Kidney glomerular epithelial cell (primary cell): ENCODE results near the gene HK1.

Source experiments
- DNase-seq: peaks from one replicate; lab custom pipeline; 2025; lab: John Stamatoyannopoulos, UW

Gene HK1

GRCh38 chr10:69375307-69376151 lies 97.2 kb downstream of the HK1 start:
- DNase-seq, result peak; percentile 2

GRCh38 chr10:69376662-69377061 lies 98.4 kb downstream of the HK1 start:
- no peak for DNase-seq

DNA sequence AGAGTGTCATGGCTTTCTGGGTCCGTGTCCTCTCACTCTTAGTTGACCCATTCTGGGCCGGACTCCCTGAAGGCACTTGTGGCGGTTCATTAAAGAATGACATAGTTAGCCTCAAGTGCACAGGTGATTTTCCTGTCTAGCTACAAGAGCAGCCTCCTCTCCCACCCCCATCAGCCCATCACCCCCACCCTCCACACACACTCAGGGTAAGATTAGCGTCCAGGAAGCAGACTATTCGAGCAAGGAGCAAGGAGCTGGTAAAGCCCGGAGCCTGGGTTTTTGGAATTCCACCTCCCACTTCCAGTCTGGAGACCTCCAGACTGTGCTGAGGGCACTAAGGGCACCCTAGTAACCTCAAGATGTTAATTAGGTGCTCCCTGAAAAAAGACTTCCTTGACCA lies 98.9 kb downstream of the HK1 start:
- DNase-seq, result no peak

DNA sequence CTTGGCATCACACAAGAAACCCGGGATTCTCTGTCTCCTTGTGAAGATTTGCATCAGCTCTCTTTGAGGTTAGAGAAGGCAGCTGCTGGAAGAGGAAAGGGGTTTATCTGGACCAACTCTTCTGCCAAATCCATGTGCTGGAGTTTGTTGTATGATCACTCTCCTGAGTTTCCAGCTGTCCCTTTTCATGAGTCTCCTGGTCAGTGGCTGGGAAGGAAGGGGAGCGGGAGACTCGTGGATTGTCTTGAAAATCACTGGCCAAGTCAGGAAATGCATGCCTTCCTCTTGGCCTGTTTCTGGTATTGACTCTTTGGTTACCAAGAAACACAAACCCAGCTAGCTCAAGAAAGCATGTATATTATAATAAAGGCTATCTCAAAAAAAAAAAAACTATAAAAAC lies 99.6 kb downstream of the HK1 start:
- DNase-seq, result no peak

DNA sequence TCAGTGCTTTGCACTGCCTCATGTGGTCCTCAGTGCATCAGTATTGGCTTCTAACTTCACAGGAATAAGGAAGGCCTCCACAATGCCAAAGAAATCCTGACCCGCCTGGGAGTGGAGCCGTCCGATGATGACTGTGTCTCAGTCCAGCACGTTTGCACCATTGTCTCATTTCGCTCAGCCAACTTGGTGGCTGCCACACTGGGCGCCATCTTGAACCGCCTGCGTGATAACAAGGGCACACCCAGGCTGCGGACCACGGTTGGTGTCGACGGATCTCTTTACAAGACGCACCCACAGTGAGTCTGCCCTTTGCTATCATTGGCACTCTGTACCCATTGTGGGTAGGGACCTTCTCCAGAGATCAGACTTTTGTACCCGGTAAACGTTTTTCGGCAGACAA lies 101.5 kb downstream of the HK1 start:
- no peak for DNase-seq

- peak; percentile 85 for DNase-seq
Measured at GRCh38 chr10:69382382-69383117, 104.3 kb downstream of the HK1 start.

DNA sequence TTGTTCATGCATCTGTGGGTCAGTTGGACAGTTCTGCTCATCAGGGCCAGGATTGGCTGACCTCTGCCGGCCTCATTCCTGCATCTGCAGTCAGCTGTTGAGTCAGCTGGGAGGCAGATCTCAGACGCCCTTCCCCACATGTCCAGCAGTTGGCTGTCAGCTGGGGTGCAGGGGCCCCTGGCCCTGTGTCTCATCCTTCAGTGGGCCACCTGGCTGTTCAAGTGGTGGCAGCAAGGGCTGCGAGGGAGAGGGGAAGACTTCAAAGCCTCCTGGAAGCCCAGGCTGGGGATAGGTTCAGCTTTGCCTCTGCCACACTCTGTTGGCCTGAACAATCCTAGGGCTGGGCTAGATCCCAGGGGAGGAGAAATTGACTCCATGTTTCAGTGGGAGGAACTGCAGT lies 105.3 kb downstream of the HK1 start:
- DNase-seq, result peak; percentile 22

- no peak for DNase-seq
Measured at GRCh38 chr10:69384320-69384719, 106.0 kb downstream of the HK1 start.

DNA sequence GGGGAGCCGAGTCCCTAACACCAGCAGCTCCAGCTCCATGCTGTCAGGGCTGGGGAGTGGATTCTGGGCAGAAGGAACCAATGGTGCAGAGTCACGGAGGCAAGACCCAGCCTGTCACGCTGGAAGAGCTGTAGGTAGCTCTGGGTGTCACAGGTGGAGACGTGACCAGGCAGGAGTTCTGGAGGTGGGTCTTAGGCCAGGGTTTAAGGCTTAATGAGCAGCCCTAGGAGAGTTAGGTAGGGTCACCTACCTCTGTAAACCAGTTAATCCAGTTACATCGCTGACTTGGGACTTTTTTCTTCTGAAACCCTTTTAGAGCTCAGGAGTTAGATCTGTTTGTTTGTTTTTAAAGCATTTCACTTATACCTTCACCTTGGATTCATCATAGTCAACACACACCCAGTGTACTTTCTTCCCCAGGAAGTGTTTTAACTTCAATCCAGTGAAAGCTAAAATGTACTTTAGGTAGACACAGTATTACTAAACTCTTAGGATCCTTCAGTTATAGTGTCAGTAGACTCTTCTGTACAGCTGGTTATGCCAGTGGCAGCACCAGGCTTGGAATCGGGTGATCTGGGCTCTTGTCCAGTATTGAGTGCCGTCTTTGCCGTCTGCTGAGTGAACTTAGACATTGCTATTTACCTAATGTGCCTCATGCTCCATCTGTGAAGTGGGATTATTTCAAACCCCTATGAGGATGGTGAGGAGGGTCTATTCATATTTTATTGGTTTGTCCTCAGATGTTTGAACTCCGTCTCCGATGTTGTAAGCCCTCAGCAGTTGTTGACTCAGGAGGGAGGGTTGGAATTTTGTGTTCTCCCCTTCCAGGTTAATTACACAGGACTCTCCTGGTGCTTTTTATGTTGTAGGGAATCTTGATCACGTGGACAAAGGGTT lies 107.4 kb downstream of the HK1 start:
- DNase-seq, result no peak

GRCh38 chr10:69387500-69387899 lies 109.2 kb downstream of the HK1 start:
- no peak for DNase-seq

- no peak for DNase-seq
Measured at GRCh38 chr10:69388488-69388887, 110.2 kb downstream of the HK1 start.

- peak; percentile 25 for DNase-seq
Measured at GRCh38 chr10:69389827-69390490, 111.7 kb downstream of the HK1 start.

GRCh38 chr10:69391158-69391557 lies 112.9 kb downstream of the HK1 start:
- no peak for DNase-seq

- peak; percentile 74 for DNase-seq
Measured at GRCh38 chr10:69392481-69393000, 114.2 kb downstream of the HK1 start.

DNA sequence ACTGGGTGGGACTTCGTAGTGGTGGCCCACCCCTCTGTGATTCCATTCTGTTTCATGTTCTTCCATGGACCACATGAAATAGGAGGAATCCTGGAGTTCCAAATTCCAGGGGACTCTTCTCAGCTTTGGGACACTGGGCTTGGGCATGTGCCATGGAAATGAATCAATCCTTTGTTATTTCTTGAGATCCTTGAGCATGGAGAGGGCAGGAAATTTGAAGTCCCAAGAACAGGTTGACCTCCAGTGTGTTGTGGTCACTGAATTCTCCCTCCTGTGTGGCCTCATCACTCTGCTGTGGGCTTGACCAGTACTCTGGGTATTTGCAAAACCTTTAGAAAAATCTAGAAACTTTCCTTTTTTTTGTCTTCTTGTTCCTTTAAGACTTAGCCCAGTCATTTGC lies 115.7 kb downstream of the HK1 start:
- DNase-seq, result no peak

DNA sequence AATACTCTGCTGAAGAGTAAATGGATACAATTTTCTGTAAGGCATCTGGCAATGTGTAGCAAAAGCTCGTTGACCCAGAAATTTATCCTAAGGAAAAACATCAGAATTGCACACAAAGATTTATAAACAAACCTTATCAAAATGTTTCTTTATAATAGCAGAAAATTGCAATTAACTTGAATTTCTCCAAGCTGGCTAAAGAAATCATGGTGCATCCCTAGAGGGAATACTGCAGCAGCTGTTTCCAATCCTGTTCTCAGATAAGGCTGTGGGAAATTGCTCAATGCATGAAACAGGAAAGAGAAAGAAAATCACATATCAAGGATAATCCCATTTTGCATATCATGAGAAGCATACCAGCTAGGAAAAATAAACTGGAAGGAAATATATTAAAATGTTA lies 119.7 kb downstream of the HK1 start:
- no peak for DNase-seq

- no peak for DNase-seq
Measured at GRCh38 chr10:69398466-69398865, 120.2 kb downstream of the HK1 start.

GRCh38 chr10:69400936-69401335 lies 122.6 kb downstream of the HK1 start:
- DNase-seq, result no peak

DNA sequence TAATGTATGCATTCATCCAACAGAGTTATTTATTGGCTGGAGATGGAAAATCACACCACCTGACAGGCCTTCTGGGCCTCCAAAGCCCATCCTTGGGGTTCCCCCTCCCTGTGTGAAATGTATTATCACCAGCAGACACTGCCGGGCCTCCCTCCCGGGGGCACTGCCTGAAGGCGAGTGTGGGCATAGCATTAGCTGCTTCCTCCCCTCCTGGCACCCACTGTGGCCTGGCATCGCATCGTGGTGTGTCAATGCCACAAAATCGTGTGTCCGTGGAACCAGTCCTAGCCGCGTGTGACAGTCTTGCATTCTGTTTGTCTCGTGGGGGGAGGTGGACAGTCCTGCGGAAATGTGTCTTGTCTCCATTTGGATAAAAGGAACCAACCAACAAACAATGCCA lies 123.1 kb downstream of the HK1 start:
- DNase-seq, result no peak

GRCh38 chr10:69402386-69402785 lies 124.1 kb downstream of the HK1 start:
- no peak for DNase-seq

- no peak for DNase-seq
Measured at GRCh38 chr10:69403066-69403465, 124.8 kb downstream of the HK1 start.

DNA sequence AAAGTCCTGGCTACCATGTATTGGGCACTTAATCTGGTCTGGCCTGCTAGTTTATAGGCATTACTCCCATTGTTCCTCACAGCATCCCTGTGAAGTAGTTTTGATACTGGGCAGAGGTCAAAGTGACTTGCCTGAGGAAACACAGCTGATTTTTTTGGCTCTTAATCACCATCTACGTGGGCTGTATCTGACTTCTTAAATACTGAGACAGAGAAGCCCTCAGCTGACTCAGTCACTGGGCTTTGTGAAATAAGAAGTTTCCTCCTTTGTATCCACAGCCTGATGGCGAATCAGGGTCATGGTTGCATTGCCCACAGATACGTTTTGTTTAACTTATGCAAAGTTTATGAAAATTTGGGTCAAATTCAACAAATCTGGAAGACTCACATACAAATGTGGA lies 125.2 kb downstream of the HK1 start:
- no peak for DNase-seq
